HFF-Myc (cell line): ENCODE data around the gene GATAD2A.

Experiments used
- DNase-seq: peaks from one replicate; pipeline ENCODE4 v3.0.0-alpha.2; 2011; ENCODE audit warnings: low read depth; ENCODE audit errors: extremely low read depth
- H3K4me3 ChIP-seq: replicated peaks from 2 replicates; pipeline ENCODE4 v1.5.1; 2011; ENCODE audit warnings: low read depth, mild to moderate bottlenecking, control low read depth, low read length
- TF ChIP-seq, protein P1 (sequence below): IDR thresholded peaks from 2 replicates; pipeline ENCODE4 v1.5.1; 2012; ENCODE audit warnings: mild to moderate bottlenecking, low read depth, low read length, control low read depth; ENCODE audit errors: missing control alignments

GATAD2A gene

DNA sequence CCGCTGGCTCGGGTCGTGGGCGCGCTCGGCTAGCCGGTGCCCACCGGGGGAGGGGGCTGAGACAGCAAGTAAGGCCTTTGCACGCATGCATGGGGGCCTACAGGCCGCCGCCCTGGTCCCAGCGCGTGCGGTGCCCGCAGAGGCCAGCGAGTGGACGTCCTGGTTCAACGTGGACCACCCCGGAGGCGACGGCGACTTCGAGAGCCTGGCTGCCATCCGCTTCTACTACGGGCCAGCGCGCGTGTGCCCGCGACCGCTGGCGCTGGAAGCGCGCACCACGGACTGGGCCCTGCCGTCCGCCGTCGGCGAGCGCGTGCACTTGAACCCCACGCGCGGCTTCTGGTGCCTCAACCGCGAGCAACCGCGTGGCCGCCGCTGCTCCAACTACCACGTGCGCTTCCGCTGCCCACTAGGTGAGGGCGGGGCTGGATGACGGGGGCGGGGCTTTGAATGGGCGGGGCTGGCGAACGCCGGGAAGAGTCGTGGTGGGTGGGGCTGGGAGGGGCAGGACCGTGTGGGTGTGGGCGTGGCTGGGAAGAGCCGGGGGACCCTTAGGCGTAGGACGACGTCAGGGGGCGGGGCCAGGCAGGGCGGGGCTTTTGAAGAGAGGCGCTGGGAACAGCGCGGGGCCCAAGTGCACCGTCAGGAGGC, 134.7 kb downstream of the GATAD2A start:
- DNase-seq = no peak
- no peak overlapping the region for H3K4me3 ChIP-seq
- TF ChIP-seq, protein P1, sequence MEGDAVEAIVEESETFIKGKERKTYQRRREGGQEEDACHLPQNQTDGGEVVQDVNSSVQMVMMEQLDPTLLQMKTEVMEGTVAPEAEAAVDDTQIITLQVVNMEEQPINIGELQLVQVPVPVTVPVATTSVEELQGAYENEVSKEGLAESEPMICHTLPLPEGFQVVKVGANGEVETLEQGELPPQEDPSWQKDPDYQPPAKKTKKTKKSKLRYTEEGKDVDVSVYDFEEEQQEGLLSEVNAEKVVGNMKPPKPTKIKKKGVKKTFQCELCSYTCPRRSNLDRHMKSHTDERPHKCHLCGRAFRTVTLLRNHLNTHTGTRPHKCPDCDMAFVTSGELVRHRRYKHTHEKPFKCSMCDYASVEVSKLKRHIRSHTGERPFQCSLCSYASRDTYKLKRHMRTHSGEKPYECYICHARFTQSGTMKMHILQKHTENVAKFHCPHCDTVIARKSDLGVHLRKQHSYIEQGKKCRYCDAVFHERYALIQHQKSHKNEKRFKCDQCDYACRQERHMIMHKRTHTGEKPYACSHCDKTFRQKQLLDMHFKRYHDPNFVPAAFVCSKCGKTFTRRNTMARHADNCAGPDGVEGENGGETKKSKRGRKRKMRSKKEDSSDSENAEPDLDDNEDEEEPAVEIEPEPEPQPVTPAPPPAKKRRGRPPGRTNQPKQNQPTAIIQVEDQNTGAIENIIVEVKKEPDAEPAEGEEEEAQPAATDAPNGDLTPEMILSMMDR = no peak

DNA sequence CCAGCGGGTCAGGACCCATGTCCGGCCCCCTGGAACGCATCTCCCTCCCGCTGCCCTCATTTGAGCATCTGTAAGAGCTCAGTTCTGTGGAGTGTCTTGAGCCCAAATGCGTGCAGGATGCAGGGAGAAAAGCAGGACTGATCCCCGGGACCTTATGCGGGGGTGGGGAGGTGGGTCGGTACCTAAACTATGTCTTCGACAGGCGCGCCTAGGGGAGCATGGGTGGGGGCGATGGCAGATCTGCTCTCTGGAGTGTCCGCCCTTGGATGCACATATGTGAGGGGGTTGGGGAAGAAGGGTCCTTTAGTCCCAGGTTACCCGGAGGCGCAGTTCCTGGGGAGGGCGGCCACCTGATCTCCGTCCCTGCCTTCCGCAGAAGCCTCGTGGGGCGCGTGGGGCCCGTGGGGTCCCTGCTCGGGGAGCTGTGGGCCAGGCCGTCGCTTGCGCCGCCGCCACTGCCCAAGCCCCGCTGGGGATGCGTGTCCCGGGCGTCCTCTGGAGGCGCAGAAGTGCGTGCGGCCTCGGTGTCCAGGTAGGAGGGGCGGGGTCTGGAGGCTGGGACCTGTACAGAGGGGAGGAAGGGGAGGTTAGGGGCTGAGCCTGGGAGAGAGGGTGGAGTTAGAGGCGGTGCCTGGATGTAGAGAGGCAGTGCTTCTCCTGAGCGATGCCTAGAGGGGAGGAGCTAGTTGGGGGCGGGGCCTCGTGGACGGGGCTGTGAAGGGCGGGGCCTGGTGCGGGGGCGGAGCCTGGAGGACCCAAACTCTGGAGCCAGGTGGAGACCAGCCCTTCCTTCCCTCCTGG, 135.4 kb downstream of the GATAD2A start:
- no peak for DNase-seq
- 0 out of 2 replicates have a peak overlapping the region, but pooled peaks have one; percentile 7 for H3K4me3 ChIP-seq
- TF ChIP-seq, protein P1 = no peak

DNA sequence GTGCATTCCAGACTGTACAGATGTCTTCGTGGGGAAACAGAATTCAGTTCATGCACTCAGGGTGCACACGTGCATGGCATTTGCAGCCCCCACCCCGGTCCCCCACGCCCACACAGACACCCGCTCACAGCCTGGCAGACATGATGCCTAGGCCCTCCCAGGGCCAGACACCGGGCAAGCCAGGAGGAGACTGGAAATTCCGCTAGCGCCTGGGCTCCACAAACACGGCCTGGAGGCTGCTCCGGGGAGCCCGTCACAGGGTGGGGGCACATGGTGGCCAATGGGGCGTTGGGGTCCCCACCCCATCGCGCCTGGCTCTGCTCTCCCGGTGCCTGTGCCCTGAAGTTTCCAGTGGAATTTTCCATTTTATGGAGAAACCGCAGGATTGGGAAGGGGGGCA, 136.1 kb downstream of the GATAD2A start:
- TF ChIP-seq, protein P1 = no peak
- no peak overlapping the region for H3K4me3 ChIP-seq
- DNase-seq = no peak

DNA sequence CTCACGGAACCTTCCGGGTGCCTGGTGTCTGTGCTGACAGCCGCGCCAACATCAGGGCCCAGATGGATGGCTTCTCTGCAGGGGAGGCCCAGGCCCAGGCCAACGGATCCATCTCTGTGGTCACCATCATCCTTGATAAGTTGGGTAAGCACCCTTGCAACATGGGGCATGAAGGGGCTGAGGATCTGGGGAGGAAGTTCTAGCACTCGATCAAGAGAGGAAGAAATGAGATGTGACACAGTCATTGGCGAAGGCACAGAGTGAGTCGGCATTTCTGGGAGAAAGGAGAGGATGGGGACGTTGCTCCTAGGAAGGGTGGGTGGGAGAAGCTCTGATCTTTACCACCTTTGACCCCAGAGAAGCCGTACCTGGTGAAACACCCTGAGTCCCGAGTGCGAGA, 137.0 kb downstream of the GATAD2A start:
- TF ChIP-seq, protein P1 = no peak
- DNase-seq = no peak
- H3K4me3 ChIP-seq = no peak overlapping the region

DNA sequence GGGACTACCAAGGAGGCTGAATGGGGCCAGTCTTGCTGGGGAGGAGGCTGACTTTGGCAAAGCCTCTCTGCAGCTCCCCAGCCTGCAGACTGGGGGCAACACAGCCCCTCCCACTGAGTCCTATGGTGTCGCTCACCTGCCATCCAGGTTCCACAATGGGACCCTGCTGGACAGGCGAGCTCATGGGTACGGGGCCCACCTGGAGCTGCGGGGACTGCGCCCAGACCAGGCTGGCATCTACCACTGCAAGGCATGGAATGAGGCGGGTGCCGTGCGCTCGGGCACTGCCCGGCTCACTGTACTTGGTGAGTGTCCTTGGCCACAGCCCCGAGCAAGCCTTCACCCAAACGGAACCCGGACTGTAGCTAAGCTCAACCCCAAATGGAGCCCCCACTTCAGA, 137.6 kb downstream of the GATAD2A start:
- DNase-seq = no peak
- TF ChIP-seq, protein P1 = no peak
- H3K4me3 ChIP-seq = no peak overlapping the region

DNA sequence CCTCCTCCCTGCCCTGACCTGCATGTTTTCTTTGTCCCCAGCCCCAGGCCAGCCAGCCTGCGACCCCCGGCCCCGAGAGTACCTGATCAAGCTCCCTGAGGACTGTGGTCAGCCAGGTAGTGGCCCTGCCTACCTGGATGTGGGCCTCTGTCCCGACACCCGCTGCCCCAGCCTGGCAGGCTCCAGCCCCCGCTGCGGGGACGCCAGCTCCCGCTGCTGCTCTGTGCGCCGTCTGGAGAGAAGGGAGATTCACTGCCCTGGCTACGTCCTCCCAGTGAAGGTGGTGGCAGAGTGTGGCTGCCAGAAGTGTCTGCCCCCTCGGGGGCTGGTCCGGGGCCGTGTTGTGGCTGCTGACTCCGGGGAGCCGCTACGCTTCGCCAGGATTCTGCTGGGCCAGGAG, 138.2 kb downstream of the GATAD2A start:
- DNase-seq = no peak
- no peak overlapping the region for H3K4me3 ChIP-seq
- TF ChIP-seq, protein P1 = no peak
